ENCODE data around the gene PIAS4.

PIAS4 gene

GRCh38 chr19:4016903-4017638 lies 9.5 kb downstream of the PIAS4 start:
- no peak overlapping the region for H3K4me3 ChIP-seq (ENCODE audit: low read depth in 1 of 2, low read length in 2 of 2)
- no peaks in the 10 kb centered on the region for H3K27me3 ChIP-seq (ENCODE audit: insufficient read depth, low read length, poor library complexity)
- peaks cover 87% of the 10 kb centered on the region for H3K36me3 ChIP-seq (ENCODE audit: insufficient read depth, low read length)
- H3K27ac ChIP-seq (ENCODE audit: low read length), result no peak overlapping the region
- ATAC-seq (ENCODE audit: insufficient read depth, low read depth), result no peak
- no peak for DNase-seq
- H3K9me3 ChIP-seq (ENCODE audit: insufficient read depth, low read length, severe bottlenecking), result peaks cover 7% of the 10 kb centered on the region
- H3K4me2 ChIP-seq (ENCODE audit: insufficient read depth, low read length), result no peak overlapping the region
- no peak overlapping the region for H2AFZ ChIP-seq (ENCODE audit: low read depth, low read length)
- H3K79me2 ChIP-seq (ENCODE audit: insufficient read depth, low read length), result peaks cover 90% of the 10 kb centered on the region
- peaks cover 66% of the 10 kb centered on the region for H4K20me1 ChIP-seq (ENCODE audit: insufficient read depth, low read length)
- TF ChIP-seq CTCF (IDR thresholded peaks at IDR 0.05; ENCODE audit: borderline replicate concordance, extremely low read depth, low read length, poor library complexity, severe bottlenecking), result no peak
- no peak for TF ChIP-seq EZH2 (IDR thresholded peaks at IDR 0.05; ENCODE audit: borderline replicate concordance, low read depth, low read length, severe bottlenecking)
- H3K4me1 ChIP-seq (ENCODE audit: insufficient read depth, low read length), result 0 out of 2 replicates have a peak, but pooled peaks cover 2% of the 10 kb centered on the region
- no peak overlapping the region for H3K9ac ChIP-seq (ENCODE audit: low read depth, low read length)

DNA sequence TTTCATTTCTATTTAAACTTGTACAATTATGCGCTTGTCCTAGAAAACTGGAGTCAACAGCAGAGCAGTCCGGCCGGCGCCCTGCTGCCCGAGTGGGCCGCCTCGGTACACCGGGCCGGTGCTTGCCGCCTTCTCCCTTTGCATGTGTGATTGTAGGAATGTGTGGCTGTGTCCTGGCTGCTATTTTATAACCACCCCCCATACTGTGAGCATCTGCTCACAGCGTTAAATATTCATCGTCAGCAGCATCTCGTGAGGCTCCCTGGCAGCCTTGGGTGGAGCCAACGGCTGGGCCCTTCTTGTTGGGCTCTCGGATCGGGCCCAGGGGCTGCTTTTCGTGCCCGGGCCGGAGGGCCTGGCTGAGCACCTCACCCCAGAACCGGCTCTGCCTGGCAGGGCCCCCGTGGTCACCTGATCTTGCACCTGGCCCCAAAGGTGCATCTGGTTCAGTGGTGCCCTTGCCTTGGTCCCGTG lies 10.6 kb downstream of the PIAS4 start:
- peaks cover 84% of the 10 kb centered on the region for H3K36me3 ChIP-seq (ENCODE audit: insufficient read depth, low read length)
- H3K79me2 ChIP-seq (ENCODE audit: insufficient read depth, low read length), result peaks cover 86% of the 10 kb centered on the region
- H2AFZ ChIP-seq (ENCODE audit: low read depth, low read length), result no peak overlapping the region
- no peak for ATAC-seq (ENCODE audit: insufficient read depth, low read depth)
- H3K9ac ChIP-seq (ENCODE audit: low read depth, low read length), result no peak overlapping the region
- H3K4me2 ChIP-seq (ENCODE audit: insufficient read depth, low read length), result no peak overlapping the region
- TF ChIP-seq EZH2 (IDR thresholded peaks at IDR 0.05; ENCODE audit: borderline replicate concordance, low read depth, low read length, severe bottlenecking), result no peak
- TF ChIP-seq CTCF (IDR thresholded peaks at IDR 0.05; ENCODE audit: borderline replicate concordance, extremely low read depth, low read length, poor library complexity, severe bottlenecking), result no peak
- H3K27me3 ChIP-seq (ENCODE audit: insufficient read depth, low read length, poor library complexity), result no peaks in the 10 kb centered on the region
- peaks cover 7% of the 10 kb centered on the region for H3K9me3 ChIP-seq (ENCODE audit: insufficient read depth, low read length, severe bottlenecking)
- no peak overlapping the region for H3K27ac ChIP-seq (ENCODE audit: low read length)
- peaks cover 57% of the 10 kb centered on the region for H4K20me1 ChIP-seq (ENCODE audit: insufficient read depth, low read length)
- H3K4me3 ChIP-seq (ENCODE audit: low read depth in 1 of 2, low read length in 2 of 2), result no peak overlapping the region
- H3K4me1 ChIP-seq (ENCODE audit: insufficient read depth, low read length), result 0 out of 2 replicates have a peak, but pooled peaks cover 2% of the 10 kb centered on the region
- DNase-seq, result no peak

DNA sequence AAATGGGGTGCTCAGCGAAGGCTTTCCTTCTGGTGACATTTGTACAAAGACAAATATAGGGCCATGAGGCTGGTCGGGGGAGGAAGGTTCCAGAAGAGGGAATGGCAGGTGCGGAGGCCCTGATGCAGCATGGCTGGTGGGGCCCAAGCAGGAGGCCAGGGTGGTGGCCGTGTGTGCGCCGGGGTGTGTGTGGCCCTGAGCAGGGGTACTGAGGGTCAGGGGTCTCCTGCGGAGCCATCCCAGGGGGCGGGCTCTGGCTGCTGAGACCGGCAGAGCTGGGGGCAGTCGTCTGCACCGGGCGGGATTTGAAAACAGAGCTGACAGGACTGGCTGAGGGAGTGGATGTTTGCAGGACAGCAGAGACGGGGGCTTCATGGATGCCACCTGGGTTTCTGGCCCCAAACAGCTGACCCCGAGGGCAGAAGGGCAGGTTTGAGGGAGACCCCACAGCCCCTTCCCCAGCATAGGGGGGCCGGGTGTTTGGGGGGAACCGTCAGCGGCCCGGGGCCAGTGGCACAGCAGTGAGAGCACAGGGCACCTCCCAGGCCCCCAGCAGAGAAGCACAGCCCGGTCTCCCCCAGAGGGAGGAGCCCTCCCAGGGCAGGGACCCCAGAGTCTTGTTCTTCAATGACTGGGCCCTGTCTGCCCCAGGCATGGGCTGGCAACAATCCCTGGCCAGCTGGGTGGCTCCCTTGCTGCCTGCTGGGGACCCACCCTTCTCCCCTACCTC lies 11.4 kb downstream of the PIAS4 start:
- no peak overlapping the region for H3K4me2 ChIP-seq (ENCODE audit: insufficient read depth, low read length)
- no peak overlapping the region for H2AFZ ChIP-seq (ENCODE audit: low read depth, low read length)
- no peaks in the 10 kb centered on the region for H3K4me1 ChIP-seq (ENCODE audit: insufficient read depth, low read length)
- peaks cover 7% of the 10 kb centered on the region for H3K9me3 ChIP-seq (ENCODE audit: insufficient read depth, low read length, severe bottlenecking)
- DNase-seq (no peak), ATAC-seq (ENCODE audit: insufficient read depth, low read depth) (no peak)
- H3K27me3 ChIP-seq (ENCODE audit: insufficient read depth, low read length, poor library complexity), result no peaks in the 10 kb centered on the region
- H3K79me2 ChIP-seq (ENCODE audit: insufficient read depth, low read length), result peaks cover 83% of the 10 kb centered on the region
- H4K20me1 ChIP-seq (ENCODE audit: insufficient read depth, low read length), result peaks cover 49% of the 10 kb centered on the region
- TF ChIP-seq EZH2 (IDR thresholded peaks at IDR 0.05; ENCODE audit: borderline replicate concordance, low read depth, low read length, severe bottlenecking) (no peak), CTCF (IDR thresholded peaks at IDR 0.05; ENCODE audit: borderline replicate concordance, extremely low read depth, low read length, poor library complexity, severe bottlenecking) (no peak)
- H3K9ac ChIP-seq (ENCODE audit: low read depth, low read length), result no peak overlapping the region
- H3K36me3 ChIP-seq (ENCODE audit: insufficient read depth, low read length), result peaks cover 84% of the 10 kb centered on the region
- no peak overlapping the region for H3K27ac ChIP-seq (ENCODE audit: low read length)
- no peak overlapping the region for H3K4me3 ChIP-seq (ENCODE audit: low read depth in 1 of 2, low read length in 2 of 2)
